Lung (tissue), 12 donors: Measurements from ENCODE around the gene SCAMP4. TPM values are rescaled to one million over a fixed set of nuclear protein-coding genes. Genes with fewer than 3 reads are reported as not detected.

Experiments
- ATAC-seq: fragments of 200-7000 bp; cut with Tn5 transposase; one replicate; pipeline ENCODE4 v1.9.1; 2020; ENCODE audit warnings: moderate number of reproducible peaks; ENCODE audit not compliant: insufficient read depth, low FRiP score
- DNase-seq, 3 donors: peaks; one replicate each; pipeline ENCODE4 v3.0.0-alpha.2; 2013 to 2017
- H3K27ac ChIP-seq, 2 donors: one replicate each; pipeline ENCODE4 v1.5.1; 2013; ENCODE audit warnings: mild to moderate bottlenecking in 2 of 2, moderate library complexity in 2 of 2, control low read depth in 1 of 2, inconsistent platforms in 1 of 2, low read depth in 1 of 2, low read length in 1 of 2
- H3K27me3 ChIP-seq, 3 donors: one replicate each; pipeline ENCODE4 v1.5.1; 2013; ENCODE audit warnings: low read length in 2 of 3; ENCODE audit not compliant: control insufficient read depth in 3 of 3, insufficient read depth in 3 of 3
- H3K36me3 ChIP-seq, 4 donors: one replicate each; pipeline ENCODE4 v1.5.1; 2013; ENCODE audit warnings: low read length in 4 of 4, mild to moderate bottlenecking in 1 of 4, moderate library complexity in 1 of 4; ENCODE audit not compliant: control insufficient read depth in 4 of 4, insufficient read depth in 4 of 4
- H3K4me1 ChIP-seq, 5 donors: one replicate each; pipeline ENCODE4 v1.5.1; 2013; ENCODE audit warnings: low read length in 5 of 5, mild to moderate bottlenecking in 2 of 5, moderate library complexity in 1 of 5; ENCODE audit not compliant: control insufficient read depth in 5 of 5, insufficient read depth in 5 of 5
- H3K4me3 ChIP-seq: one replicate; pipeline ENCODE4 v1.5.1; 2013; ENCODE audit warnings: mild to moderate bottlenecking, control low read depth, moderate library complexity
- H3K9ac ChIP-seq, 2 donors: one replicate each; pipeline ENCODE4 v1.5.1; 2013; ENCODE audit warnings: low read length in 2 of 2, control low read depth in 1 of 2; ENCODE audit not compliant: insufficient read depth in 1 of 2
- H3K9me3 ChIP-seq, 4 donors: one replicate each; pipeline ENCODE4 v1.5.1; 2013; ENCODE audit warnings: low read length in 3 of 4, mild to moderate bottlenecking in 1 of 4, moderate library complexity in 1 of 4; ENCODE audit not compliant: control insufficient read depth in 4 of 4, insufficient read depth in 3 of 4
- CTCF ChIP-seq: IDR thresholded peaks from 2 replicates; pipeline ENCODE4 v1.5.1; 2012; ENCODE audit warnings: mild to moderate bottlenecking; ENCODE audit errors: control extremely low read depth, extremely low read depth
- WGBS, 2 donors: extraction: QIAGEN DNeasy Blood & Tissue Kit; methylation state at CpG; one replicate each; pipeline ENCODE4 v1.1.7; 2013; 5-methylcytosine and 5-hydroxymethylcytosine counted together
- polyA plus RNA-seq, 2 donors: library from polyadenylated mRNA; stranded (reverse); fragments of 200-250 nt; gene quantifications; one replicate each; pipeline ENCODE4 v1.2.1, GENCODE V29; 2013
- total RNA-seq, 2 donors: library from RNA; depleted of rRNA in 1 of 2; stranded (reverse); fragments of >200 nt in 1 of 2; gene quantifications; one replicate each; pipeline ENCODE4 v1.2.1, GENCODE V29; 2014 to 2021
- donor health status: control.
- donor health status: control.
- donor health status: Bipolar disorder and iron deficiency.
- donor health status: healthy.
- donor health status: DM: yes; HTN: yes; CAD: no.

SCAMP4 gene
- total and polyA plus RNA-seq, 4 donors, result 45.7 to 86.6 (median 56.2) TPM

- H3K4me1 ChIP-seq, result peaks cover 0 to 48% (median 28%) of the 10 kb centered on the region in 5 donors
- WGBS, 2 donors, result 48 to 49% methylated on average over 23 of the region's 23 CpGs
Measured at GRCh38 chr19:1861599-1862031, 43.6 kb upstream of the SCAMP4 start.

GRCh38 chr19:1862068-1862423 is 43.2 kb upstream of the SCAMP4 start:
- Histone ChIP-seq H3K9me3 (no peaks in the 10 kb centered on the region), H3K27me3 (no peaks in the 10 kb centered on the region), H3K27ac (no peak overlapping the region), H3K36me3 (no peaks in the 10 kb centered on the region), H3K4me3 (peak overlapping the region; percentile 56), H3K4me1 (peaks cover 0 to 47% (median 27%) of the 10 kb centered on the region in 5 donors), H3K9ac (no peak overlapping the region)
- ATAC-seq, result no peak
- 4 to 9% methylated on average over 21 of the region's 21 CpGs for WGBS, 2 donors
- DNase-seq, result no peak
- TF ChIP-seq CTCF, result no peak

More at GRCh38 chr19:1861599-1862031, 43.6 kb upstream of the SCAMP4 start:
- no peaks in the 10 kb centered on the region for H3K36me3 ChIP-seq
- H3K4me3 ChIP-seq, result no peak overlapping the region
- no peak overlapping the region for H3K9ac ChIP-seq
- no peaks in the 10 kb centered on the region for H3K9me3 ChIP-seq
- ATAC-seq (no peak), DNase-seq (no peak)
- TF ChIP-seq CTCF, result no peak
- H3K27me3 ChIP-seq, result no peaks in the 10 kb centered on the region
- peak overlapping the region in 1 of 2 donors; percentile 4 for H3K27ac ChIP-seq

- 0 to 1% methylated on average over 65 to 109 of the region's 109 CpGs for WGBS, 2 donors
- H3K4me3 ChIP-seq, result peak overlapping the region; percentile 78
- TF ChIP-seq CTCF, result no peak
- DNase-seq, result peak; percentile 55 to 65 (median 63)
- H3K27ac ChIP-seq, result peak overlapping the region; percentile 73 to 82
- ATAC-seq, result no peak
- H3K9ac ChIP-seq, result no peak overlapping the region
- H3K36me3 ChIP-seq, result no peaks in the 10 kb centered on the region
- no peaks in the 10 kb centered on the region for H3K27me3 ChIP-seq
- peaks cover 0 to 44% (median 24%) of the 10 kb centered on the region in 5 donors for H3K4me1 ChIP-seq
- H3K9me3 ChIP-seq, result no peaks in the 10 kb centered on the region
Measured at GRCh38 chr19:1862424-1863327, 42.5 kb upstream of the SCAMP4 start.
